ENCODE results near the gene MAD1L1.

GRCh38 chr7:2019711-2020511, 212.8 kb downstream of the MAD1L1 start:
- TF ChIP-seq, protein P1, sequence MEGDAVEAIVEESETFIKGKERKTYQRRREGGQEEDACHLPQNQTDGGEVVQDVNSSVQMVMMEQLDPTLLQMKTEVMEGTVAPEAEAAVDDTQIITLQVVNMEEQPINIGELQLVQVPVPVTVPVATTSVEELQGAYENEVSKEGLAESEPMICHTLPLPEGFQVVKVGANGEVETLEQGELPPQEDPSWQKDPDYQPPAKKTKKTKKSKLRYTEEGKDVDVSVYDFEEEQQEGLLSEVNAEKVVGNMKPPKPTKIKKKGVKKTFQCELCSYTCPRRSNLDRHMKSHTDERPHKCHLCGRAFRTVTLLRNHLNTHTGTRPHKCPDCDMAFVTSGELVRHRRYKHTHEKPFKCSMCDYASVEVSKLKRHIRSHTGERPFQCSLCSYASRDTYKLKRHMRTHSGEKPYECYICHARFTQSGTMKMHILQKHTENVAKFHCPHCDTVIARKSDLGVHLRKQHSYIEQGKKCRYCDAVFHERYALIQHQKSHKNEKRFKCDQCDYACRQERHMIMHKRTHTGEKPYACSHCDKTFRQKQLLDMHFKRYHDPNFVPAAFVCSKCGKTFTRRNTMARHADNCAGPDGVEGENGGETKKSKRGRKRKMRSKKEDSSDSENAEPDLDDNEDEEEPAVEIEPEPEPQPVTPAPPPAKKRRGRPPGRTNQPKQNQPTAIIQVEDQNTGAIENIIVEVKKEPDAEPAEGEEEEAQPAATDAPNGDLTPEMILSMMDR (conservative IDR thresholded peaks at IDR 0.05) = no peak
- no peak for TF ChIP-seq ZFX (IDR thresholded peaks at IDR 0.05)

Measured in C4-2B (cell line).